Measurements from ENCODE around the gene SEMA3A.

SEMA3A gene

DNA sequence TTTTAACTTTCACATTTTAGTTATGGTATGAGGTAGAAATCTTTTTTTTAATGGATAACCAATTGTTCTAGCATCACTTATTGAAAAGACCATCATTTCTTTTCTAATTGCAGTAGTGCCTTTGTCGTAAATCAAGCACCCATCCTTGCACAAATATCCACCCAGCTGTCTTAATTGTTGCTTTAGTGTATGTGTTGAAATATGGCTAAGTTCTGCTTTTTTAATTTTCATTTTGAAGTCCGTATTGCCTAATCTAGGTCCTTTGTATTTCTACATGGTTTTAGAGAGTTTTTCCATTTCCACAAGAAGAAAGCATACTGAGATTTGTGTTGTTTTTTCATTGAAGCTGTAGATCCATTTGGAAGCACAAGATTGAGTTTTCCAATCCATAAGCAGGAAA is 286.1 kb downstream of the SEMA3A start:
- DNase-seq = no peak

All from midbrain (tissue), 1 donor.